Endothelial cell of umbilical vein (primary cell): ENCODE data around the gene MSRB2.

ENCODE experiments used
- POLR2A ChIP-seq: IDR thresholded peaks from 2 replicates; pipeline ENCODE4 v1.6.1; 2012; ENCODE audit warnings: low read depth, mild to moderate bottlenecking, control low read depth, low read length
- TF ChIP-seq, protein P1 (sequence below), 2 donors: IDR thresholded peaks; 1 replicate in 1 of 2; 2 replicates in 1 of 2; pipeline ENCODE4 v1.5.1; 2011; ENCODE audit warnings: low read length in 2 of 2, mild to moderate bottlenecking in 2 of 2, moderate library complexity in 2 of 2, control low read depth in 1 of 2, inconsistent platforms in 1 of 2, low read depth in 1 of 2; ENCODE audit not compliant: insufficient read depth in 1 of 2; ENCODE audit errors: extremely low read depth in 1 of 2

DNA sequence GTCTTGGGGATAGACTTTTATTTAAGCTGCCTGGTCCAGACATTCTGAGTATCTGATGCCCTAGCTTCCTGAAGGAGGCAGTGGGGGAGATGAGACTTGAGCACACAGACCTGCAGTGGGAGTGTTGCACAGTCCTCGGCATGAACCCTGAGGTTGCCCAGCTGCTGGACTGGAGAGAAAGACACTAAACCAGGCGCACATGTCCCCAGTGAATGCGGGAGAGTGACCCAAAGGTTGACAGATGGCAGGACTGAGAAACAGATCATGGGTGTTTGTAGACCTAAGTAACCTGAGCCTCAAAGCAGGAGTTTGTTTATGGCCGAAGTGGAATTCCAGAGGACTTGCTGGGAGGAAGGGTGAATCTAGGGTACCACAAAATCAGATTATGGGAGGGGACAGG lies 15.7 kb upstream of the MSRB2 start:
- TF ChIP-seq, protein P1, sequence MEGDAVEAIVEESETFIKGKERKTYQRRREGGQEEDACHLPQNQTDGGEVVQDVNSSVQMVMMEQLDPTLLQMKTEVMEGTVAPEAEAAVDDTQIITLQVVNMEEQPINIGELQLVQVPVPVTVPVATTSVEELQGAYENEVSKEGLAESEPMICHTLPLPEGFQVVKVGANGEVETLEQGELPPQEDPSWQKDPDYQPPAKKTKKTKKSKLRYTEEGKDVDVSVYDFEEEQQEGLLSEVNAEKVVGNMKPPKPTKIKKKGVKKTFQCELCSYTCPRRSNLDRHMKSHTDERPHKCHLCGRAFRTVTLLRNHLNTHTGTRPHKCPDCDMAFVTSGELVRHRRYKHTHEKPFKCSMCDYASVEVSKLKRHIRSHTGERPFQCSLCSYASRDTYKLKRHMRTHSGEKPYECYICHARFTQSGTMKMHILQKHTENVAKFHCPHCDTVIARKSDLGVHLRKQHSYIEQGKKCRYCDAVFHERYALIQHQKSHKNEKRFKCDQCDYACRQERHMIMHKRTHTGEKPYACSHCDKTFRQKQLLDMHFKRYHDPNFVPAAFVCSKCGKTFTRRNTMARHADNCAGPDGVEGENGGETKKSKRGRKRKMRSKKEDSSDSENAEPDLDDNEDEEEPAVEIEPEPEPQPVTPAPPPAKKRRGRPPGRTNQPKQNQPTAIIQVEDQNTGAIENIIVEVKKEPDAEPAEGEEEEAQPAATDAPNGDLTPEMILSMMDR (IDR thresholded peaks at IDR 0.05; ENCODE audit: extremely low read depth in 1 of 2, insufficient read depth in 1 of 2, low read depth in 1 of 2, low read length in 2 of 2): no peak
- TF ChIP-seq POLR2A: no peak
